K562 (cell line): ENCODE measurements around the gene PPP1R9A. TPM values are rescaled to one million over a fixed set of nuclear protein-coding genes. Genes with fewer than 3 reads are reported as not detected.

Experiments used
- ATF7 ChIP-seq: fragments of 450-650 bp; IDR thresholded peaks from 2 replicates; pipeline ENCODE4 v1.7.1; 2014; ENCODE audit warnings: mild to moderate bottlenecking, moderate library complexity
- CAMTA2 ChIP-seq: fragments of 250-450 bp; sonication (Bioruptor Pico); conservative IDR thresholded peaks from 2 replicates; pipeline ENCODE4 v1.5.1; 2022
- E2F5 ChIP-seq: sonication (generic); formaldehyde crosslinking; IDR thresholded peaks from 2 replicates; pipeline ENCODE4 v1.8.0; 2022; ENCODE audit warnings: mild to moderate bottlenecking, missing genetic modification reagents
- GTF2A2 ChIP-seq: IDR thresholded peaks from 2 replicates; pipeline ENCODE4 v1.6.1; 2016; ENCODE audit warnings: mild to moderate bottlenecking, missing genetic modification characterization, missing compliant biosample characterization
- HCFC1 ChIP-seq: IDR thresholded peaks from 2 replicates; pipeline ENCODE4 v1.6.1; 2012; ENCODE audit warnings: low read depth, low read length, improper control_type of control experiment
- RBM17 ChIP-seq: fragments of 200-400 bp; formaldehyde crosslinking; IDR thresholded peaks from 2 replicates; pipeline ENCODE4 v1.6.1; 2017; ENCODE audit warnings: low read depth, mild to moderate bottlenecking, low read length, borderline replicate concordance
- ZNF583 ChIP-seq: fragments of 250-450 bp; sonication (Bioruptor Pico); IDR thresholded peaks from 2 replicates; pipeline ENCODE4 v1.4.0; 2020
- ZNF655 ChIP-seq: fragments of 250-450 bp; sonication (Bioruptor Pico); IDR thresholded peaks from 2 replicates; pipeline ENCODE4 v1.5.0; 2021
- polyA plus RNA-seq, 8 experiments: library from polyadenylated mRNA; depleted of rRNA in 4 of 8; stranded (reverse) in 5 of 8; unstranded in 3 of 8; fragments of >200 nt; fragmentation: Nextera tagmentation in 2 of 8; fragmentation: Illumina TruSeq in 1 of 8; extraction: Ambion mirVana in 2 of 8; extraction: Trizol in 1 of 8; gene quantifications; 2 replicates each; pipeline versions ENCODE4 v1.2.1 to v1.2.3, GENCODE V29; 2011 to 2014; ENCODE audit warnings: inconsistent platforms in 1 of 8, missing spikeins in 1 of 8
- total RNA-seq, 7 experiments: library from RNA; depleted of rRNA in 6 of 7; stranded (reverse); fragments of >200 nt in 6 of 7; fragmentation: Illumina TruSeq in 2 of 7; extraction: Trizol in 2 of 7; gene quantifications; 2 replicates each; pipeline versions ENCODE4 v1.2.1 to v1.2.3, GENCODE V29; 2011 to 2021; ENCODE audit warnings: low replicate concordance in 1 of 7

Gene PPP1R9A
- total and polyA plus RNA-seq, 9 of the 15 experiments (the other 6 are each of a cell fraction or from before 2014, with no cell fraction given): 0.24 TPM; not detected in 8

DNA sequence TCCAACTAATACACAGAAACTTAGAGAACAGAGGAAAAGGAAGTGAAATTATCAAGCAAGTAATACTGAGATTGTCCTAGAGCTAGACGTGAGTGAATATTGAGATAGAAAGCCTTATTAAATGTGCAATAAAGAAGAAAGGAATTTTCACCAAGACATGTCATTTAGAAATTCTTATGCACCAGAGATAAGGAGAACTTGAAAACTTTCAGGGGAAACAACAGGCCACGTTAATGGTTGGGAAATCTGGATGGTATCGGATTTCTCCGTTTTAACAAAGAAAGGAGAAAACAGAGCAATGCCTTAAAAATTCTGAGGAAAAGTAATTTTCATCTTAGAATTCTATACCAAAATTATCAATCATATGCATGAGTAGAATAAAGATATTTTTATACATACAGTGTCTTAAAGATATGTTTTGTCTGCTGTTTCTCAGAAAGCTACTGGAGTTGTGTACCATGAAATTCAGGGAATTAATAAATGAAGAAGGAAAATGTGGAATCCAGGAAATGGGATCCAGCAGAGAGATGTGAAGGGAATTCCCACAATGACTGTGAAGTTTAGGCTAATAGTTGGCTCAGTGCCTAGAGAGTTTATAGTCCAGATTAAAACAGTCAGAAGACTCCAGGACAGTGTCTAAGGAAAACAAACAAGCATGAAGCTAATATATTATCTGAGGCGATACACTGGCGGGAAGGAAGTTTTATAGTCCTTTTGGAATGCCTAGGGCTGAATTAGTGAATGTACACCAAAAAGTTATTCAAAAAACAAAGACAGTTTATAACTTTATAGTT is 159.5 kb downstream of the PPP1R9A start (continued):
- TF ChIP-seq CAMTA2 (CRISPR knock-in tag) (no peak), E2F5 (CRISPR knock-in tag) (no peak), HCFC1 (no peak), ATF7 (no peak), ZNF583 (no peak), RBM17 (no peak), ZNF655 (CRISPR knock-in tag) (no peak), GTF2A2 (tag) (no peak)
